ENCODE data around the gene VSTM2A. TPM values are rescaled to one million over a fixed set of nuclear protein-coding genes. Genes with fewer than 3 reads are reported as not detected.

VSTM2A gene

DNA sequence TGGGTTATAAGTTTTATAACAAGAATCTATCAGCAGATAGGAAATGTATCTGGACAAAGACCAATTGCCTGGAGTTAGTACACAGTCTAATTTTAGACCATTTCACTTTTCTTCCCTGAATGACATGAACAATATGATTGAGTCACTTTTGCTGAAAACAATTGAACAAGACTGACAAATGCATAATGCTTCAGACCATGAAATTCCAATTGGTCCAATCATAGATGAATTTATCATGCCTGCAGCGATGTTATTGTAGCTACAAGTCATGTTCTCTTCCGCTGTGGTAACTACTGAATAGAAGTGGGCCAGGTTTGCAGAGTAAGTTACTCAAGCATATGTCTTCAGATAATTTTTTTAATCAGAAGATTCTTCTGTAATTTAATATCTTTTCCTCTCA is 73.4 kb downstream of the VSTM2A start:
- WGBS, result 60% methylated on average over 1 of the region's 2 CpGs
- no peak overlapping the region for H2AFZ ChIP-seq (ENCODE audit: low read depth, low read length)
- no peak overlapping the region for H4K8ac ChIP-seq (ENCODE audit: low read length)

More for the DNA sequence above, 73.4 kb downstream of the VSTM2A start:
- no peak overlapping the region for H2AK5ac ChIP-seq (ENCODE audit: low read length, severe bottlenecking)
- H3K36me3 ChIP-seq (ENCODE audit: control insufficient read depth in 1 of 2, insufficient read depth in 2 of 2, low read depth in 1 of 2, low read length in 2 of 2), result no peaks in the 10 kb centered on the region
- no peak overlapping the region for H3K27ac ChIP-seq (ENCODE audit: low read length, poor library complexity, severe bottlenecking)
- no peak overlapping the region for H3K9ac ChIP-seq (ENCODE audit: low read length)
- H2BK12ac ChIP-seq (ENCODE audit: low read length in 2 of 2), result no peak overlapping the region
- H3K9me3 ChIP-seq (ENCODE audit: control insufficient read depth, low read length), result no peaks in the 10 kb centered on the region
- H2BK15ac ChIP-seq (ENCODE audit: low read depth, poor library complexity, severe bottlenecking), result no peak overlapping the region
- no peak overlapping the region for H4K91ac ChIP-seq (ENCODE audit: low read length)
- H3K14ac ChIP-seq (ENCODE audit: low read length in 2 of 2), result no peak overlapping the region
- H3K18ac ChIP-seq (ENCODE audit: low read depth in 1 of 2, low read length in 2 of 2), result no peak overlapping the region
- H3K27me3 ChIP-seq (ENCODE audit: control insufficient read depth in 1 of 2, insufficient read depth in 1 of 2, low read length in 2 of 2), result no peaks in the 10 kb centered on the region
- no peak overlapping the region for H3K4ac ChIP-seq (ENCODE audit: low read depth in 1 of 2, low read length in 2 of 2)
- H3K4me3 ChIP-seq (ENCODE audit: insufficient read depth in 1 of 2, low read depth in 1 of 2, low read length in 2 of 2), result no peak overlapping the region
- H3K4me2 ChIP-seq (ENCODE audit: low read length, poor library complexity, severe bottlenecking), result no peak overlapping the region
- H2BK120ac ChIP-seq (ENCODE audit: low read depth, low read length), result no peak overlapping the region
- no peak overlapping the region for H2BK5ac ChIP-seq (ENCODE audit: low read depth, low read length, poor library complexity, severe bottlenecking)
- no peak overlapping the region for H3K23ac ChIP-seq (ENCODE audit: low read length in 2 of 2)
- no peaks in the 10 kb centered on the region for H3K4me1 ChIP-seq (ENCODE audit: control insufficient read depth, insufficient read depth, low read depth, low read length)
- no peak for DNase-seq
- H3K79me1 ChIP-seq (replicated peaks; ENCODE audit: low read length, poor library complexity, severe bottlenecking), result no peaks in the 10 kb centered on the region

Small RNA genes within 50 kb of the gene (small RNA-seq; reads per million reads assigned to genes)
- gene RNU6-1125P (ENCODE audit: low read depth), result not detected

Measured in mesenchymal stem cell (in vitro differentiated cells and primary cell).